HepG2 (cell line): ENCODE measurements around the gene MMP25. TPM values are rescaled to one million over a fixed set of nuclear protein-coding genes. Genes with fewer than 3 reads are reported as not detected.

Experiments used
- ARNT2 ChIP-seq: sonication (generic); formaldehyde crosslinking; IDR thresholded peaks from 2 replicates; pipeline ENCODE4 v1.8.0; 2022; ENCODE audit warnings: mild to moderate bottlenecking, low read depth, missing genetic modification reagents, moderate library complexity
- ATF2 ChIP-seq: sonication (generic); formaldehyde crosslinking; IDR thresholded peaks from 2 replicates; pipeline ENCODE4 v1.4.0; 2020; ENCODE audit warnings: missing genetic modification reagents
- ATF4 ChIP-seq, 2 experiments: fragments of 450-650 bp in 1 of 2; sonication (generic) in 1 of 2; formaldehyde crosslinking; IDR thresholded peaks; 2 replicates each; pipeline versions ENCODE4 v1.5.0 to v1.8.0; 2020 to 2022; ENCODE audit warnings: mild to moderate bottlenecking in 1 of 2, missing genetic modification reagents in 1 of 2
- CHD4 ChIP-seq: fragments of 200-600 bp; sonication (generic); IDR thresholded peaks from 2 replicates; pipeline ENCODE4 v1.7.0; 2017; ENCODE audit warnings: mild to moderate bottlenecking, low read length, borderline replicate concordance
- CREM ChIP-seq, 2 experiments: sonication (generic) in 1 of 2; formaldehyde crosslinking in 1 of 2; IDR thresholded peaks; 2 replicates each; pipeline versions ENCODE4 v1.4.0 to v1.6.1; 2016 to 2020; ENCODE audit warnings: antibody characterized with exemption in 1 of 2, mild to moderate bottlenecking in 1 of 2, missing genetic modification reagents in 1 of 2
- ELF4 ChIP-seq: sonication (generic); formaldehyde crosslinking; IDR thresholded peaks from 2 replicates; pipeline ENCODE4 v1.5.0; 2020; ENCODE audit warnings: missing genetic modification reagents, mild to moderate bottlenecking, moderate library complexity, borderline replicate concordance
- FOSL2 ChIP-seq: sonication (generic); formaldehyde crosslinking; IDR thresholded peaks from 2 replicates; pipeline ENCODE4 v1.4.0; 2020; ENCODE audit warnings: missing genetic modification reagents
- KAT8 ChIP-seq: IDR thresholded peaks from 2 replicates; pipeline ENCODE4 v1.6.1; 2016; ENCODE audit warnings: missing genetic modification reagents, missing compliant biosample characterization
- MAZ ChIP-seq, 2 experiments: sonication (generic) in 1 of 2; formaldehyde crosslinking in 1 of 2; IDR thresholded peaks; 2 replicates each; pipeline versions ENCODE4 v1.5.0 to v1.6.1; 2012 to 2020; ENCODE audit warnings: low read depth in 2 of 2, mild to moderate bottlenecking in 2 of 2, borderline replicate concordance in 1 of 2, improper control_type of control experiment in 1 of 2, low read length in 1 of 2, missing genetic modification reagents in 1 of 2, moderate library complexity in 1 of 2
- MEIS2 ChIP-seq: sonication (generic); formaldehyde crosslinking; IDR thresholded peaks from 2 replicates; pipeline ENCODE4 v1.9.0; 2021; ENCODE audit warnings: mild to moderate bottlenecking, missing genetic modification reagents
- SAFB2 ChIP-seq: sonication (generic); formaldehyde crosslinking; IDR thresholded peaks from 2 replicates; pipeline ENCODE4 v1.5.1; 2020; ENCODE audit warnings: missing genetic modification reagents, low read depth, mild to moderate bottlenecking, borderline replicate concordance
- SMARCC2 ChIP-seq: fragments of 450-650 bp; IDR thresholded peaks from 2 replicates; pipeline ENCODE4 v1.6.1; 2017; ENCODE audit warnings: antibody characterized with exemption, mild to moderate bottlenecking
- ZMYM3 ChIP-seq: sonication (generic); formaldehyde crosslinking; IDR thresholded peaks from 2 replicates; pipeline ENCODE4 v1.5.1; 2020; ENCODE audit warnings: mild to moderate bottlenecking, missing genetic modification reagents
- ZNF260 ChIP-seq: sonication (generic); formaldehyde crosslinking; IDR thresholded peaks from 2 replicates; pipeline ENCODE4 v1.4.0; 2020; ENCODE audit warnings: missing genetic modification reagents, low read depth, mild to moderate bottlenecking, borderline replicate concordance
- ZNF34 ChIP-seq: sonication (generic); formaldehyde crosslinking; IDR thresholded peaks from 2 replicates; pipeline ENCODE4 v1.4.0; 2020; ENCODE audit warnings: mild to moderate bottlenecking, missing genetic modification reagents, borderline replicate concordance
- ZNF550 ChIP-seq: sonication (generic); formaldehyde crosslinking; IDR thresholded peaks from 2 replicates; pipeline ENCODE4 v1.4.0; 2020; ENCODE audit warnings: mild to moderate bottlenecking, missing genetic modification reagents, borderline replicate concordance
- ZNF589 ChIP-seq: sonication (generic); formaldehyde crosslinking; conservative IDR thresholded peaks from 2 replicates; pipeline ENCODE4 v1.8.0; 2022; ENCODE audit warnings: mild to moderate bottlenecking, moderate library complexity, missing genetic modification reagents
- ZNF713 ChIP-seq: sonication (generic); formaldehyde crosslinking; IDR thresholded peaks from 2 replicates; pipeline ENCODE4 v1.4.0; 2020; ENCODE audit warnings: mild to moderate bottlenecking, missing genetic modification reagents
- ZNF850 ChIP-seq: sonication (generic); formaldehyde crosslinking; conservative IDR thresholded peaks from 2 replicates; pipeline ENCODE4 v1.9.0; 2021; ENCODE audit warnings: mild to moderate bottlenecking, missing genetic modification reagents
- polyA plus RNA-seq, 8 experiments: library from polyadenylated mRNA; depleted of rRNA in 3 of 8; stranded (reverse) in 7 of 8; unstranded in 1 of 8; fragments of >200 nt; fragmentation: Illumina TruSeq in 4 of 8; extraction: Trizol in 4 of 8; gene quantifications; 2 replicates each; pipeline versions ENCODE4 v1.2.1 to v1.2.3, GENCODE V29; 2011 to 2016; ENCODE audit warnings: low read depth in 4 of 8, missing spikeins in 1 of 8, mixed read lengths in 1 of 8; ENCODE audit not compliant: insufficient read depth in 1 of 8
- total RNA-seq, 5 experiments: library from RNA; depleted of rRNA; stranded (reverse); fragments of >200 nt; fragmentation: Illumina TruSeq; extraction: Trizol; gene quantifications; 2 replicates each; pipeline ENCODE4 v1.2.3, GENCODE V29; 2016; ENCODE audit warnings: low read depth in 1 of 5
- TF ChIP-seq, protein P1 (sequence below): sonication (generic); formaldehyde crosslinking; IDR thresholded peaks from 2 replicates; pipeline ENCODE4 v1.4.0; 2020; ENCODE audit warnings: missing genetic modification reagents
- TF ChIP-seq, protein P2 (sequence below): IDR thresholded peaks from 2 replicates; pipeline ENCODE4 v1.6.1; 2016; ENCODE audit warnings: missing compliant biosample characterization, missing genetic modification reagents, borderline replicate concordance
- TF ChIP-seq, protein P3 (sequence below): sonication (generic); formaldehyde crosslinking; IDR thresholded peaks from 2 replicates; pipeline ENCODE4 v1.5.1; 2020; ENCODE audit warnings: mild to moderate bottlenecking, missing genetic modification reagents, moderate library complexity

Gene MMP25
- total and polyA plus RNA-seq, 2 of the 13 experiments (the other 11 are each of a cell fraction or from before 2014, with no cell fraction given), result 0.04 to 0.08 TPM

DNA sequence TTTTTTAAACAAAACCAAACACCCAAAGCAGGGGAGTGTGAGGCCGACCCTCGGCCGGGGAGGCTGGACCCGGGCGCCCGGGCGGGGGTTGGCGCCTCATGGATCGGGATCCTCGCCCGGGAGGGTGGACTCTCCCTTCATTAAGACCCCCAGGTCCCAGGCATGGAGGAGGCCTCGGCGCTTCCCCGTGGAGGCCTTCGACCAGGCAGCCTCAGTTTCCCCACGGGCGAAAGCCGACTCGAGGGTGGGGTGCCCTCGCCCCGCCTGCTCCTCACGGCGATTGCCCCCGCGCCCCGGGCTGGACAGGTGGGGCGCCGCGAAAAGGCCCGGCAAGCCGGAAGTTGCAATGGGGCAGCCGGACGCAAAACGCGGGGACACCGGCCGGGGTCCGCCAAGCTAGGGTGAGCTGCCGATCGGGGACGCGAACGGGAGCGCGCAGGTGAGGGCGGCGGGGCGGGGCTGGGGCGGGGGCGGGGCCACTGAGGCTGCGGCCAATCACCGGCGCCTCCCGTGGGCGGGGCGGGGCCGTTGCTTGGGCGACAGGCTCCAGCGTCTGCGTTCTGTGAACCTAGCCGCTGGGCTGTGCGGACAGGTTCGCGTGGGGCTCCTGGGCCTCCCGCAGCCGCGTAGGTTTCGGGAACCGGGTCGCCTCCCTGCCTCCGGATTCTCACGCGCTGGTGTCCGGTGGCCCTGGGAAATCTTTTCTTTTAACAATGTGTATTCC lies 60.0 kb downstream of the MMP25 start (continued):
- TF ChIP-seq ARNT2 (CRISPR knock-in tag) (0 out of 2 replicates have a peak, but pooled peaks have one; percentile 31), SAFB2 (CRISPR knock-in tag) (no peak), ZNF260 (CRISPR knock-in tag) (no peak), ATF2 (CRISPR knock-in tag) (peak; percentile 74; the same call in 1 of the 2 replicates), MAZ (IDR thresholded peaks at IDR 0.05; ENCODE audit: borderline replicate concordance, low read depth, low read length) (peak; percentile 93), MAZ (CRISPR knock-in tag; IDR thresholded peaks at IDR 0.05; ENCODE audit: low read depth) (peak; percentile 92), ATF4 (CRISPR knock-in tag; IDR thresholded peaks at IDR 0.05) (peak in 1 of 2 experiments; percentile 75; a peak in 2 of 4 replicates), ZNF550 (CRISPR knock-in tag) (no peak), ZNF589 (CRISPR knock-in tag) (no peak), FOSL2 (peak; percentile 40; the same call in 1 of the 2 replicates), MEIS2 (CRISPR knock-in tag) (no peak), ZNF713 (no peak), CHD4 (no peak), ZNF850 (no peak), ELF4 (CRISPR knock-in tag) (no peak), SMARCC2 (no peak), KAT8 (CRISPR knock-in tag) (peak; percentile 95), ZMYM3 (CRISPR knock-in tag) (peak; percentile 49; the same call in 1 of the 2 replicates), ZNF34 (no peak), CREM (IDR thresholded peaks at IDR 0.05) (no peak), CREM (CRISPR knock-in tag; IDR thresholded peaks at IDR 0.05) (no peak)
- TF ChIP-seq, protein P1, sequence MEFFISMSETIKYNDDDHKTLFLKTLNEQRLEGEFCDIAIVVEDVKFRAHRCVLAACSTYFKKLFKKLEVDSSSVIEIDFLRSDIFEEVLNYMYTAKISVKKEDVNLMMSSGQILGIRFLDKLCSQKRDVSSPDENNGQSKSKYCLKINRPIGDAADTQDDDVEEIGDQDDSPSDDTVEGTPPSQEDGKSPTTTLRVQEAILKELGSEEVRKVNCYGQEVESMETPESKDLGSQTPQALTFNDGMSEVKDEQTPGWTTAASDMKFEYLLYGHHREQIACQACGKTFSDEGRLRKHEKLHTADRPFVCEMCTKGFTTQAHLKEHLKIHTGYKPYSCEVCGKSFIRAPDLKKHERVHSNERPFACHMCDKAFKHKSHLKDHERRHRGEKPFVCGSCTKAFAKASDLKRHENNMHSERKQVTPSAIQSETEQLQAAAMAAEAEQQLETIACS (CRISPR knock-in tag), result peak; percentile 96
- TF ChIP-seq, protein P2, sequence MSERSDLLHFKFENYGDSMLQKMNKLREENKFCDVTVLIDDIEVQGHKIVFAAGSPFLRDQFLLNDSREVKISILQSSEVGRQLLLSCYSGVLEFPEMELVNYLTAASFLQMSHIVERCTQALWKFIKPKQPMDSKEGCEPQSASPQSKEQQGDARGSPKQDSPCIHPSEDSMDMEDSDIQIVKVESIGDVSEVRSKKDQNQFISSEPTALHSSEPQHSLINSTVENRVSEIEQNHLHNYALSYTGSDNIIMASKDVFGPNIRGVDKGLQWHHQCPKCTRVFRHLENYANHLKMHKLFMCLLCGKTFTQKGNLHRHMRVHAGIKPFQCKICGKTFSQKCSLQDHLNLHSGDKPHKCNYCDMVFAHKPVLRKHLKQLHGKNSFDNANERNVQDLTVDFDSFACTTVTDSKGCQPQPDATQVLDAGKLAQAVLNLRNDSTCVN (CRISPR knock-in tag), result peak; percentile 35; the same call in 1 of the 2 replicates
- TF ChIP-seq, protein P3, sequence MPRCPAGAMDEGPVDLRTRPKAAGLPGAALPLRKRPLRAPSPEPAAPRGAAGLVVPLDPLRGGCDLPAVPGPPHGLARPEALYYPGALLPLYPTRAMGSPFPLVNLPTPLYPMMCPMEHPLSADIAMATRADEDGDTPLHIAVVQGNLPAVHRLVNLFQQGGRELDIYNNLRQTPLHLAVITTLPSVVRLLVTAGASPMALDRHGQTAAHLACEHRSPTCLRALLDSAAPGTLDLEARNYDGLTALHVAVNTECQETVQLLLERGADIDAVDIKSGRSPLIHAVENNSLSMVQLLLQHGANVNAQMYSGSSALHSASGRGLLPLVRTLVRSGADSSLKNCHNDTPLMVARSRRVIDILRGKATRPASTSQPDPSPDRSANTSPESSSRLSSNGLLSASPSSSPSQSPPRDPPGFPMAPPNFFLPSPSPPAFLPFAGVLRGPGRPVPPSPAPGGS (CRISPR knock-in tag), result no peak
